ENCODE data around the gene CREB5. TPM values are rescaled to one million over a fixed set of nuclear protein-coding genes. Genes with fewer than 3 reads are reported as not detected.

The CREB5 gene
- total RNA-seq, 1 donor from 2014 or later, result 4.6 TPM

GRCh38 chr7:28811008-28811407, 398.7 kb downstream of the CREB5 start:
- H3K27me3 Mint-ChIP-seq, result peaks cover 3% of the 10 kb centered on the region
- no peaks in the 10 kb centered on the region for H3K9me3 Mint-ChIP-seq (ENCODE audit: low read depth)
- DNase-seq (ENCODE audit: low spot score, unreplicated experiment), result no peak
- H3K4me3 Mint-ChIP-seq (ENCODE audit: low read depth), result no peak overlapping the region
- no peak overlapping the region for H3K27ac Mint-ChIP-seq
- H3K4me1 Mint-ChIP-seq (ENCODE audit: low read depth), result peaks cover 1% of the 10 kb centered on the region
- no peak for TF ChIP-seq CTCF (IDR thresholded peaks at IDR 0.05; ENCODE audit: unreplicated experiment)
- no peaks in the 10 kb centered on the region for H3K36me3 Mint-ChIP-seq (ENCODE audit: insufficient read depth)

- H3K27ac Mint-ChIP-seq, result no peak overlapping the region
- H3K4me3 Mint-ChIP-seq (ENCODE audit: low read depth), result no peak overlapping the region
- H3K4me1 Mint-ChIP-seq (ENCODE audit: low read depth), result peaks cover 5% of the 10 kb centered on the region
- H3K36me3 Mint-ChIP-seq (ENCODE audit: insufficient read depth), result no peaks in the 10 kb centered on the region
- no peak for TF ChIP-seq CTCF (IDR thresholded peaks at IDR 0.05; ENCODE audit: unreplicated experiment)
- no peak for DNase-seq (ENCODE audit: low spot score, unreplicated experiment)
- H3K9me3 Mint-ChIP-seq (ENCODE audit: low read depth), result no peaks in the 10 kb centered on the region
- peaks cover 3% of the 10 kb centered on the region for H3K27me3 Mint-ChIP-seq
These were observed 399.5 kb downstream of the CREB5 start for GRCh38 chr7:28811701-28812430.

- peaks cover 5% of the 10 kb centered on the region for H3K4me1 Mint-ChIP-seq (ENCODE audit: low read depth)
- no peaks in the 10 kb centered on the region for H3K36me3 Mint-ChIP-seq (ENCODE audit: insufficient read depth)
- no peaks in the 10 kb centered on the region for H3K9me3 Mint-ChIP-seq (ENCODE audit: low read depth)
- TF ChIP-seq CTCF (IDR thresholded peaks at IDR 0.05; ENCODE audit: unreplicated experiment), result no peak
- H3K27me3 Mint-ChIP-seq, result peaks cover 3% of the 10 kb centered on the region
- no peak overlapping the region for H3K27ac Mint-ChIP-seq
- H3K4me3 Mint-ChIP-seq (ENCODE audit: low read depth), result no peak overlapping the region
- no peak for DNase-seq (ENCODE audit: low spot score, unreplicated experiment)
These were observed 400.3 kb downstream of the CREB5 start for GRCh38 chr7:28812616-28813015.

GRCh38 chr7:28813243-28813962, 401.1 kb downstream of the CREB5 start:
- no peak for DNase-seq (ENCODE audit: low spot score, unreplicated experiment)
- H3K4me1 Mint-ChIP-seq (ENCODE audit: low read depth), result peaks cover 5% of the 10 kb centered on the region
- no peaks in the 10 kb centered on the region for H3K36me3 Mint-ChIP-seq (ENCODE audit: insufficient read depth)
- no peaks in the 10 kb centered on the region for H3K9me3 Mint-ChIP-seq (ENCODE audit: low read depth)
- no peak for TF ChIP-seq CTCF (IDR thresholded peaks at IDR 0.05; ENCODE audit: unreplicated experiment)
- peaks cover 3% of the 10 kb centered on the region for H3K27me3 Mint-ChIP-seq
- H3K4me3 Mint-ChIP-seq (ENCODE audit: low read depth), result no peak overlapping the region
- no peak overlapping the region for H3K27ac Mint-ChIP-seq

GRCh38 chr7:28815369-28815927, 403.1 kb downstream of the CREB5 start:
- no peak overlapping the region for H3K27ac Mint-ChIP-seq
- peaks cover 5% of the 10 kb centered on the region for H3K4me1 Mint-ChIP-seq (ENCODE audit: low read depth)
- TF ChIP-seq CTCF (IDR thresholded peaks at IDR 0.05; ENCODE audit: unreplicated experiment), result no peak
- H3K9me3 Mint-ChIP-seq (ENCODE audit: low read depth), result no peaks in the 10 kb centered on the region
- H3K27me3 Mint-ChIP-seq, result no peaks in the 10 kb centered on the region
- H3K36me3 Mint-ChIP-seq (ENCODE audit: insufficient read depth), result no peaks in the 10 kb centered on the region
- H3K4me3 Mint-ChIP-seq (ENCODE audit: low read depth), result no peak overlapping the region
- no peak for DNase-seq (ENCODE audit: low spot score, unreplicated experiment)

Measured in progenitor cell of endocrine pancreas (in vitro differentiated cells).